B cell (primary cell): ENCODE measurements around the gene WRNIP1. TPM values are rescaled to one million over a fixed set of nuclear protein-coding genes. Genes with fewer than 3 reads are reported as not detected.

ENCODE experiments used
- ATAC-seq: fragments of 200-7000 bp; cut with Tn5 transposase; one replicate; pipeline ENCODE4 v1.10.0; 2021; ENCODE audit warnings: low read depth, mild to moderate bottlenecking, moderate number of reproducible peaks, moderate library complexity
- CTCF ChIA-PET: fragments of 350-600 bp; sonication (Branson Sonifier 250); formaldehyde crosslinking; loops from one replicate; lab custom pipeline; 2021; ENCODE audit warnings: antibody characterized with exemption, inconsistent platforms; lab: Charles Lee
- POLR2A ChIA-PET: fragments of 350-600 bp; sonication (Branson Sonifier 250); formaldehyde crosslinking; loops from one replicate; lab custom pipeline; 2021; ENCODE audit warnings: antibody characterized with exemption; lab: Charles Lee
- DNase-seq: peaks from one replicate; pipeline ENCODE4 v3.0.0; 2013
- H2AFZ ChIP-seq: 2 replicates; pipeline ENCODE4 v1.6.1; 2012; ENCODE audit warnings: mild to moderate bottlenecking, low read depth, low read length; ENCODE audit not compliant: insufficient read depth, poor library complexity, severe bottlenecking
- H3K27ac ChIP-seq, 2 donors: 1 replicate in 1 of 2; 2 replicates in 1 of 2; pipeline ENCODE4 v1.5.1; 2012 to 2013; ENCODE audit warnings: low read length in 2 of 2, mild to moderate bottlenecking in 2 of 2, moderate library complexity in 1 of 2
- H3K27me3 ChIP-seq, 4 experiments: fragments of 200-600 bp in 1 of 4; sonication (generic) in 1 of 4; replicated peaks in 1 of 4; 1 replicate in 2 of 4; 2 replicates in 2 of 4; pipeline versions ENCODE4 v1.6.1 to v1.7.0; 2013 to 2016; ENCODE audit warnings: low read length in 3 of 4, mild to moderate bottlenecking in 2 of 4, mixed read lengths in 1 of 4, moderate library complexity in 1 of 4; ENCODE audit not compliant: insufficient read depth in 4 of 4, control insufficient read depth in 3 of 4; ENCODE audit errors: control extremely low read depth in 1 of 4
- H3K36me3 ChIP-seq, 2 experiments: replicated peaks in 1 of 2; 1 replicate in 1 of 2; 2 replicates in 1 of 2; pipeline versions ENCODE4 v1.6.1 to v1.7.1; 2013; ENCODE audit warnings: low read length in 1 of 2; ENCODE audit not compliant: insufficient read depth in 2 of 2, control insufficient read depth in 1 of 2; ENCODE audit errors: control extremely low read depth in 1 of 2, extremely low read depth in 1 of 2
- H3K4me1 ChIP-seq, 2 donors: fragments of 200-600 bp in 1 of 2; sonication (generic) in 1 of 2; 1 replicate in 1 of 2; 2 replicates in 1 of 2; pipeline versions ENCODE4 v1.5.1 to v1.6.1; 2013 to 2017; ENCODE audit warnings: low read length in 2 of 2; ENCODE audit not compliant: control insufficient read depth in 2 of 2, insufficient read depth in 2 of 2
- H3K4me2 ChIP-seq: replicated peaks from 2 replicates; pipeline ENCODE3; 2012; ENCODE audit warnings: mild to moderate bottlenecking, low read depth, low read length; ENCODE audit not compliant: poor library complexity, severe bottlenecking
- H3K4me3 ChIP-seq, 5 experiments: fragments of 200-600 bp in 1 of 5; sonication (generic) in 1 of 5; 1 replicate in 3 of 5; 2 replicates in 2 of 5; pipeline versions ENCODE4 v1.5.1 to v1.7.0; 2011 to 2016; ENCODE audit warnings: low read length in 4 of 5, mild to moderate bottlenecking in 4 of 5, low read depth in 2 of 5, control low read depth in 1 of 5, moderate library complexity in 1 of 5; ENCODE audit not compliant: insufficient read depth in 1 of 5; ENCODE audit errors: control extremely low read depth in 1 of 5, extremely low read depth in 1 of 5
- H3K79me2 ChIP-seq: fragments of 200-600 bp; sonication (generic); one replicate; pipeline ENCODE4 v1.6.0; 2016; ENCODE audit warnings: low read length; ENCODE audit not compliant: control insufficient read depth, insufficient read depth
- H3K9ac ChIP-seq: fragments of 200-600 bp; sonication (generic); 2 replicates; pipeline ENCODE4 v1.6.1; 2017; ENCODE audit warnings: mild to moderate bottlenecking, low read length, moderate library complexity
- H3K9me3 ChIP-seq, 3 donors: one replicate each; pipeline versions ENCODE4 v1.6.1 to v1.7.1; 2013; ENCODE audit warnings: low read length in 2 of 3; ENCODE audit not compliant: control insufficient read depth in 2 of 3, insufficient read depth in 1 of 3; ENCODE audit errors: control extremely low read depth in 1 of 3
- H4K20me1 ChIP-seq: 2 replicates; pipeline ENCODE4 v1.6.0; 2012; ENCODE audit warnings: mild to moderate bottlenecking, low read length; ENCODE audit not compliant: insufficient read depth, control insufficient read depth, poor library complexity, severe bottlenecking
- H3K27ac Mint-ChIP-seq: one replicate; pipeline ENCODE4 v1.8.0; 2021; ENCODE audit warnings: mixed read lengths
- H3K27me3 Mint-ChIP-seq: one replicate; pipeline ENCODE4 v1.8.0; 2021; ENCODE audit warnings: mixed read lengths
- H3K4me1 Mint-ChIP-seq: one replicate; pipeline ENCODE4 v1.8.0; 2021; ENCODE audit warnings: mixed read lengths
- H3K4me3 Mint-ChIP-seq: one replicate; pipeline ENCODE4 v1.8.0; 2021; ENCODE audit warnings: mixed read lengths
- H3K9me3 Mint-ChIP-seq: one replicate; pipeline ENCODE4 v1.8.0; 2022; ENCODE audit warnings: mixed read lengths; ENCODE audit not compliant: insufficient read depth
- EZH2 ChIP-seq: IDR thresholded peaks from 2 replicates; pipeline ENCODE4 v1.6.1; 2012; ENCODE audit warnings: borderline replicate concordance, low read depth, mild to moderate bottlenecking, moderate library complexity, low read length; ENCODE audit not compliant: insufficient read depth, poor library complexity, severe bottlenecking
- WGBS: methylation state at CpG from one replicate; pipeline ENCODE4 v1.1.5; 2013; ENCODE audit warnings: missing lambda C conversion rate; ENCODE audit not compliant: insufficient coverage; 5-methylcytosine and 5-hydroxymethylcytosine counted together
- intact Hi-C: fragments of 100-400 bp; cut with micrococcal nuclease; formaldehyde crosslinking; loops from one replicate; pipeline ENCODE4 v1.10.0; 2022
- polyA plus RNA-seq: library from polyadenylated mRNA; depleted of rRNA; stranded (reverse); fragments of >200 nt; gene quantifications from 2 replicates; pipeline ENCODE4 v1.2.3, GENCODE V29; 2012
- total RNA-seq, 2 donors: library from RNA; stranded (reverse); fragments of 120-200 nt in 1 of 2; gene quantifications; 1 replicate in 1 of 2; 2 replicates in 1 of 2; pipeline versions ENCODE4 v1.2.3 to v1.2.4, GENCODE V29; 2013 to 2022
- TF ChIP-seq, protein P1 (sequence below): fragments of 200-600 bp; IDR thresholded peaks from one replicate; pipeline ENCODE4 v1.8.0; 2022; ENCODE audit warnings: antibody characterized with exemption, mild to moderate bottlenecking

Gene WRNIP1
- total and polyA plus RNA-seq, 2 donors (not counting 1 experiment from before 2014, with no cell fraction given), result 32.6 to 35.2 TPM

- H3K9ac ChIP-seq, result no peak overlapping the region
- TF ChIP-seq, protein P1, sequence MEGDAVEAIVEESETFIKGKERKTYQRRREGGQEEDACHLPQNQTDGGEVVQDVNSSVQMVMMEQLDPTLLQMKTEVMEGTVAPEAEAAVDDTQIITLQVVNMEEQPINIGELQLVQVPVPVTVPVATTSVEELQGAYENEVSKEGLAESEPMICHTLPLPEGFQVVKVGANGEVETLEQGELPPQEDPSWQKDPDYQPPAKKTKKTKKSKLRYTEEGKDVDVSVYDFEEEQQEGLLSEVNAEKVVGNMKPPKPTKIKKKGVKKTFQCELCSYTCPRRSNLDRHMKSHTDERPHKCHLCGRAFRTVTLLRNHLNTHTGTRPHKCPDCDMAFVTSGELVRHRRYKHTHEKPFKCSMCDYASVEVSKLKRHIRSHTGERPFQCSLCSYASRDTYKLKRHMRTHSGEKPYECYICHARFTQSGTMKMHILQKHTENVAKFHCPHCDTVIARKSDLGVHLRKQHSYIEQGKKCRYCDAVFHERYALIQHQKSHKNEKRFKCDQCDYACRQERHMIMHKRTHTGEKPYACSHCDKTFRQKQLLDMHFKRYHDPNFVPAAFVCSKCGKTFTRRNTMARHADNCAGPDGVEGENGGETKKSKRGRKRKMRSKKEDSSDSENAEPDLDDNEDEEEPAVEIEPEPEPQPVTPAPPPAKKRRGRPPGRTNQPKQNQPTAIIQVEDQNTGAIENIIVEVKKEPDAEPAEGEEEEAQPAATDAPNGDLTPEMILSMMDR, result no peak
- TF ChIP-seq EZH2, result no peak
- H3K27me3 ChIP-seq, result no peaks in the 10 kb centered on the region
- H3K79me2 ChIP-seq, result peaks cover 2% of the 10 kb centered on the region
- H3K4me1 ChIP-seq, result no peaks in the 10 kb centered on the region
- H3K4me3 Mint-ChIP-seq, result no peak overlapping the region
- CTCF ChIA-PET, result interaction anchor here (1.0 to 1.3 kb wide), 2 partner anchors 103 to 124 kb away, joined by 3 to 4 read pairs; no protein-coding TSS in a partner anchor
- H3K27ac Mint-ChIP-seq, result no peak overlapping the region
- peaks cover 2% of the 10 kb centered on the region for H3K4me1 Mint-ChIP-seq
- DNase-seq, result no peak
- ATAC-seq, result no peak
- no peak overlapping the region for H3K4me2 ChIP-seq
- H3K9me3 ChIP-seq, result no peaks in the 10 kb centered on the region
- POLR2A ChIA-PET, result no interaction called here
- no peak overlapping the region for H2AFZ ChIP-seq
- intact Hi-C loops, result no loop called here
- no peak overlapping the region for H3K4me3 ChIP-seq
- no peak overlapping the region for H3K27ac ChIP-seq
- peaks cover 3% of the 10 kb centered on the region for H4K20me1 ChIP-seq
- WGBS, result no CpG with 5 or more reads among the region's 2 CpGs
- no peaks in the 10 kb centered on the region for H3K9me3 Mint-ChIP-seq
- peaks cover 3 to 17% of the 10 kb centered on the region in 2 experiments for H3K36me3 ChIP-seq
- no peaks in the 10 kb centered on the region for H3K27me3 Mint-ChIP-seq
These were observed 64.1 kb downstream of the WRNIP1 start for GRCh38 chr6:2829253-2829652.

- H3K4me1 ChIP-seq, result no peaks in the 10 kb centered on the region
- TF ChIP-seq EZH2, result no peak
- TF ChIP-seq, protein P1, result no peak
- ATAC-seq (no peak), DNase-seq (no peak)
- no peaks in the 10 kb centered on the region for H3K9me3 ChIP-seq
- intact Hi-C loops, result no loop called here
- Mint-ChIP-seq H3K27me3 (no peaks in the 10 kb centered on the region), H3K4me1 (peaks cover 8% of the 10 kb centered on the region), H3K4me3 (no peak overlapping the region), H3K9me3 (no peaks in the 10 kb centered on the region), H3K27ac (no peak overlapping the region)
- ChIA-PET CTCF (no interaction called here), POLR2A (no interaction called here)
- peaks cover 4 to 26% of the 10 kb centered on the region in 2 experiments for H3K36me3 ChIP-seq
- no peak overlapping the region for H3K4me3 ChIP-seq
- no peak overlapping the region for H3K9ac ChIP-seq
- H2AFZ ChIP-seq, result no peak overlapping the region
- no peaks in the 10 kb centered on the region for H3K27me3 ChIP-seq
- H3K79me2 ChIP-seq, result peaks cover 4% of the 10 kb centered on the region
- H3K4me2 ChIP-seq, result no peak overlapping the region
- 100% methylated on average over 2 of the region's 3 CpGs for WGBS
- peaks cover 6% of the 10 kb centered on the region for H4K20me1 ChIP-seq
- no peak overlapping the region for H3K27ac ChIP-seq
These were observed 65.0 kb downstream of the WRNIP1 start for GRCh38 chr6:2830183-2830582.
